ENCODE results near the gene TGFB1.

The TGFB1 gene

GRCh38 chr19:41321600-41322270 is 32.0 kb downstream of the TGFB1 start:
- Histone ChIP-seq H3K4me3 (ENCODE audit: low read depth, low read length) (no peak overlapping the region), H3K27ac (peak overlapping the region; percentile 98), H3K27me3 (replicated peaks) (no peaks in the 10 kb centered on the region), H3K36me3 (replicated peaks) (peaks cover 51% of the 10 kb centered on the region)
- TF ChIP-seq, protein P1, sequence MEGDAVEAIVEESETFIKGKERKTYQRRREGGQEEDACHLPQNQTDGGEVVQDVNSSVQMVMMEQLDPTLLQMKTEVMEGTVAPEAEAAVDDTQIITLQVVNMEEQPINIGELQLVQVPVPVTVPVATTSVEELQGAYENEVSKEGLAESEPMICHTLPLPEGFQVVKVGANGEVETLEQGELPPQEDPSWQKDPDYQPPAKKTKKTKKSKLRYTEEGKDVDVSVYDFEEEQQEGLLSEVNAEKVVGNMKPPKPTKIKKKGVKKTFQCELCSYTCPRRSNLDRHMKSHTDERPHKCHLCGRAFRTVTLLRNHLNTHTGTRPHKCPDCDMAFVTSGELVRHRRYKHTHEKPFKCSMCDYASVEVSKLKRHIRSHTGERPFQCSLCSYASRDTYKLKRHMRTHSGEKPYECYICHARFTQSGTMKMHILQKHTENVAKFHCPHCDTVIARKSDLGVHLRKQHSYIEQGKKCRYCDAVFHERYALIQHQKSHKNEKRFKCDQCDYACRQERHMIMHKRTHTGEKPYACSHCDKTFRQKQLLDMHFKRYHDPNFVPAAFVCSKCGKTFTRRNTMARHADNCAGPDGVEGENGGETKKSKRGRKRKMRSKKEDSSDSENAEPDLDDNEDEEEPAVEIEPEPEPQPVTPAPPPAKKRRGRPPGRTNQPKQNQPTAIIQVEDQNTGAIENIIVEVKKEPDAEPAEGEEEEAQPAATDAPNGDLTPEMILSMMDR (IDR thresholded peaks at IDR 0.05; ENCODE audit: low read depth, low read length, missing control alignments) = peak; percentile 90
- in situ Hi-C loops (cut with HindIII; ENCODE audit: low pct_ligation_motif_present, low sequenced_read_pairs) = no loop called here
- peak; percentile 63 for DNase-seq

- TF ChIP-seq, protein P1 (IDR thresholded peaks at IDR 0.05; ENCODE audit: low read depth, low read length, missing control alignments) = no peak
- H3K27ac ChIP-seq = peak overlapping the region; percentile 98
- no peaks in the 10 kb centered on the region for H3K27me3 ChIP-seq (replicated peaks)
- DNase-seq = no peak
- in situ Hi-C loops (cut with HindIII; ENCODE audit: low pct_ligation_motif_present, low sequenced_read_pairs) = no loop called here
- H3K36me3 ChIP-seq (replicated peaks) = peaks cover 56% of the 10 kb centered on the region
- H3K4me3 ChIP-seq (ENCODE audit: low read depth, low read length) = no peak overlapping the region
Observed at GRCh38 chr19:41321204-41321599, 32.5 kb downstream of the TGFB1 start.

GRCh38 chr19:41320568-41320967 is 33.2 kb downstream of the TGFB1 start:
- in situ Hi-C loops (cut with HindIII; ENCODE audit: low pct_ligation_motif_present, low sequenced_read_pairs) = no loop called here

GRCh38 chr19:41320185-41320518 is 33.6 kb downstream of the TGFB1 start:
- Histone ChIP-seq H3K27ac (no peak overlapping the region), H3K4me3 (ENCODE audit: low read depth, low read length) (no peak overlapping the region), H3K27me3 (replicated peaks) (no peaks in the 10 kb centered on the region), H3K36me3 (replicated peaks) (peaks cover 62% of the 10 kb centered on the region)
- in situ Hi-C loops (cut with HindIII; ENCODE audit: low pct_ligation_motif_present, low sequenced_read_pairs) = no loop called here
- no peak for DNase-seq
- TF ChIP-seq, protein P1 (IDR thresholded peaks at IDR 0.05; ENCODE audit: low read depth, low read length, missing control alignments) = no peak

More at GRCh38 chr19:41320568-41320967, 33.2 kb downstream of the TGFB1 start:
- peaks cover 62% of the 10 kb centered on the region for H3K36me3 ChIP-seq (replicated peaks)
- TF ChIP-seq, protein P1 (IDR thresholded peaks at IDR 0.05; ENCODE audit: low read depth, low read length, missing control alignments) = no peak
- no peaks in the 10 kb centered on the region for H3K27me3 ChIP-seq (replicated peaks)
- DNase-seq = no peak
- H3K27ac ChIP-seq = no peak overlapping the region
- H3K4me3 ChIP-seq (ENCODE audit: low read depth, low read length) = no peak overlapping the region

- Histone ChIP-seq H3K27me3 (replicated peaks) (no peaks in the 10 kb centered on the region), H3K4me3 (ENCODE audit: low read depth, low read length) (no peak overlapping the region), H3K36me3 (replicated peaks) (peaks cover 62% of the 10 kb centered on the region), H3K27ac (no peak overlapping the region)
- no peak for DNase-seq
- TF ChIP-seq, protein P1 (IDR thresholded peaks at IDR 0.05; ENCODE audit: low read depth, low read length, missing control alignments) = no peak
- in situ Hi-C loops (cut with HindIII; ENCODE audit: low pct_ligation_motif_present, low sequenced_read_pairs) = no loop called here
Observed at GRCh38 chr19:41319500-41320184, 34.1 kb downstream of the TGFB1 start.

Measured in brain microvascular endothelial cell (primary cell).